Stimulated activated CD8-positive, alpha-beta memory T cell treated with anti-CD3 and anti-CD28 coated beads, Interleukin-15, amount 100 ng/mL, for 48 hours (primary cell): ENCODE measurements around the gene PROS1.

ENCODE experiments used
- DNase-seq, 2 donors: peaks; one replicate each; pipeline ENCODE4 v3.0.0-alpha.2; 2020; ENCODE audit warnings: low read depth in 2 of 2

Gene PROS1

GRCh38 chr3:93973131-93974126, at the start of gene PROS1:
PROS1 (minus strand) TSS chr3:93973896; CDS start chr3:93973749, 147 bp downstream.
- DNase-seq: peak; percentile 25 to 30

- no peak for DNase-seq
Observed at GRCh38 chr3:94020293-94020692, 46.6 kb upstream of the PROS1 start.

GRCh38 chr3:94019659-94020058, 46.0 kb upstream of the PROS1 start:
- no peak for DNase-seq

GRCh38 chr3:94015025-94015424, 41.3 kb upstream of the PROS1 start:
- no peak for DNase-seq

- DNase-seq: no peak
Observed at GRCh38 chr3:94012185-94012584, 38.5 kb upstream of the PROS1 start.

- DNase-seq: no peak
Observed at GRCh38 chr3:94011233-94011711, 37.6 kb upstream of the PROS1 start.

- DNase-seq: no peak
Observed at GRCh38 chr3:94009608-94010007, 35.9 kb upstream of the PROS1 start.

GRCh38 chr3:94008253-94008652, 34.6 kb upstream of the PROS1 start:
- no peak for DNase-seq

- no peak for DNase-seq
Observed at GRCh38 chr3:94004301-94004910, 30.7 kb upstream of the PROS1 start.

- no peak for DNase-seq
Observed at GRCh38 chr3:94001827-94002495, 28.3 kb upstream of the PROS1 start.

GRCh38 chr3:94001191-94001590, 27.5 kb upstream of the PROS1 start:
- DNase-seq: no peak

- no peak for DNase-seq
Observed at GRCh38 chr3:93994056-93994455, 20.4 kb upstream of the PROS1 start.

GRCh38 chr3:93992207-93992606, 18.5 kb upstream of the PROS1 start:
- DNase-seq: no peak

GRCh38 chr3:93991631-93992030, 17.9 kb upstream of the PROS1 start:
- DNase-seq: no peak

- no peak for DNase-seq
Observed at GRCh38 chr3:93989241-93989640, 15.5 kb upstream of the PROS1 start.

GRCh38 chr3:93988764-93989163, 15.1 kb upstream of the PROS1 start:
- no peak for DNase-seq

- no peak for DNase-seq
Observed at GRCh38 chr3:93988283-93988682, 14.6 kb upstream of the PROS1 start.

GRCh38 chr3:93984618-93985017, 10.9 kb upstream of the PROS1 start:
- DNase-seq: no peak

GRCh38 chr3:93983408-93983807, 9.7 kb upstream of the PROS1 start:
- no peak for DNase-seq

GRCh38 chr3:93981649-93982048, 8.0 kb upstream of the PROS1 start:
- no peak for DNase-seq

GRCh38 chr3:93979850-93980676, 6.4 kb upstream of the PROS1 start, which contains the start of gene ARL13B:
ARL13B (plus strand) TSS chr3:93980155; CDS start chr3:93980424, 269 bp downstream.
- peak; percentile 90 for DNase-seq
